GM12878 (cell line): ENCODE measurements around the gene MAST4.

Source experiments
- CTCF ChIP-seq, 3 experiments: IDR thresholded peaks in 2 of 3; conservative IDR thresholded peaks in 1 of 3; 2 replicates each; pipeline ENCODE4 v1.5.1; 2011; ENCODE audit warnings: low read depth in 3 of 3, low read length in 3 of 3, mild to moderate bottlenecking in 3 of 3, control low read depth in 2 of 3, moderate library complexity in 2 of 3, inconsistent platforms in 1 of 3, mixed read lengths in 1 of 3; ENCODE audit not compliant: control insufficient read depth in 2 of 3, insufficient read depth in 1 of 3; ENCODE audit errors: extremely low read depth in 1 of 3
- TF ChIP-seq, protein P1 (sequence below): IDR thresholded peaks from 2 replicates; pipeline ENCODE4 v1.6.1; 2012; ENCODE audit warnings: low read depth, low read length, improper control_type of control experiment

DNA sequence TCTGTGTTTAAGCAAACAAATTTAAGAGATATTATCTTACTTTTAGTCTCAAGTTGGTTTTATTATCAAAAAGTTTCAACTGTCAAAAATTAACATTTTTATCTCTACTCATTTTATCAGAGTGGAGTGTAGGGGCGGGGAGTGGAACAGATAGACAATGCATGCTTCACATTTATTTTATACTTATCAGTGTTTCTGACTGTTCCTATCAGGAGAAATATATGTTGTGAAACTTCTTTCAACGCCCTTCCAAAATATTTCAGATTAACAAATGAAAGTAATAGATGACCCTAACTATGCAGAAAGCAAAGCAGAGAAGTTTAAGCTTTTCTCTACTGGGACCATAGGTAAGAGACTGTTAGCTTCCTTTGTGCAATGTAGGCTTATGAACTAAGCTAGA lies 44.9 kb upstream of the MAST4 start:
- TF ChIP-seq, protein P1, sequence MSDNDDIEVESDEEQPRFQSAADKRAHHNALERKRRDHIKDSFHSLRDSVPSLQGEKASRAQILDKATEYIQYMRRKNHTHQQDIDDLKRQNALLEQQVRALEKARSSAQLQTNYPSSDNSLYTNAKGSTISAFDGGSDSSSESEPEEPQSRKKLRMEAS, result no peak
- TF ChIP-seq CTCF (IDR thresholded peaks at IDR 0.05 in 2 of 3, conservative IDR thresholded peaks at IDR 0.05 in 1 of 3; ENCODE audit: control insufficient read depth in 2 of 3, extremely low read depth in 1 of 3, insufficient read depth in 1 of 3, low read depth in 3 of 3, low read length in 3 of 3), result no peak
